KMS-11 (cell line): ENCODE data around the gene MAN2A2.

Experiments used
- H2AFZ ChIP-seq: fragments of 200-600 bp; sonication (generic); 2 replicates; pipeline ENCODE4 v1.6.1; 2016; ENCODE audit warnings: antibody characterized with exemption, mixed run types, low read depth
- H3K27ac ChIP-seq: fragments of 200-600 bp; sonication (generic); 2 replicates; pipeline ENCODE4 v1.6.1; 2016; ENCODE audit warnings: mild to moderate bottlenecking, mixed run types
- H3K27me3 ChIP-seq: fragments of 200-600 bp; sonication (generic); 2 replicates; pipeline ENCODE4 v1.6.1; 2017; ENCODE audit warnings: mild to moderate bottlenecking, low read depth, mixed run types, moderate library complexity; ENCODE audit not compliant: insufficient read depth
- H3K36me3 ChIP-seq: fragments of 200-600 bp; sonication (generic); 2 replicates; pipeline ENCODE4 v1.6.1; 2017; ENCODE audit warnings: mild to moderate bottlenecking, mixed run types; ENCODE audit not compliant: insufficient read depth
- H3K4me1 ChIP-seq: fragments of 200-600 bp; sonication (generic); 2 replicates; pipeline ENCODE4 v1.6.1; 2016; ENCODE audit warnings: mild to moderate bottlenecking, low read depth, mixed run types; ENCODE audit not compliant: poor library complexity, severe bottlenecking
- H3K4me2 ChIP-seq: fragments of 200-600 bp; sonication (generic); 2 replicates; pipeline ENCODE4 v1.7.0; 2016; ENCODE audit warnings: mild to moderate bottlenecking, mixed run types
- H3K4me3 ChIP-seq: fragments of 200-600 bp; sonication (generic); IDR thresholded peaks from 2 replicates; pipeline ENCODE4 v1.6.1; 2017; ENCODE audit warnings: low read depth, low read length, mixed read lengths; ENCODE audit not compliant: insufficient read depth
- H3K79me2 ChIP-seq: fragments of 200-600 bp; sonication (generic); 2 replicates; pipeline ENCODE4 v1.6.1; 2016; ENCODE audit warnings: low read depth, mixed run types; ENCODE audit not compliant: insufficient read depth
- H3K9ac ChIP-seq: fragments of 200-600 bp; sonication (generic); 2 replicates; pipeline ENCODE4 v1.6.1; 2016; ENCODE audit warnings: mild to moderate bottlenecking, mixed run types
- H4K20me1 ChIP-seq: fragments of 200-600 bp; sonication (generic); 2 replicates; pipeline ENCODE4 v1.6.1; 2016; ENCODE audit warnings: mild to moderate bottlenecking, mixed run types; ENCODE audit not compliant: insufficient read depth
- CTCF ChIP-seq: fragments of 200-600 bp; sonication (generic); conservative IDR thresholded peaks from 2 replicates; pipeline ENCODE4 v1.6.1; 2017; ENCODE audit warnings: low read depth, mild to moderate bottlenecking, antibody characterized with exemption, low read length, moderate library complexity, mixed read lengths

MAN2A2 gene

GRCh38 chr15:90903733-90904536, 833 bp downstream of the MAN2A2 start:
- TF ChIP-seq CTCF, result no peak
- peaks cover 7% of the 10 kb centered on the region; the same call in 1 of the 2 replicates for H3K79me2 ChIP-seq
- H3K27ac ChIP-seq, result peak overlapping the region; percentile 70
- H3K4me2 ChIP-seq, result peak overlapping the region; percentile 91
- H2AFZ ChIP-seq, result peak overlapping the region; percentile 80
- peak overlapping the region; percentile 64 for H3K9ac ChIP-seq
- H3K27me3 ChIP-seq, result no peaks in the 10 kb centered on the region
- peaks cover 16% of the 10 kb centered on the region for H3K4me1 ChIP-seq
- no peaks in the 10 kb centered on the region for H3K36me3 ChIP-seq
- no peak overlapping the region for H3K4me3 ChIP-seq
- H4K20me1 ChIP-seq, result no peaks in the 10 kb centered on the region

GRCh38 chr15:90904746-90905145, 1.6 kb downstream of the MAN2A2 start:
- H4K20me1 ChIP-seq, result no peaks in the 10 kb centered on the region
- H3K79me2 ChIP-seq, result peaks cover 7% of the 10 kb centered on the region; the same call in 1 of the 2 replicates
- H3K4me2 ChIP-seq, result no peak overlapping the region
- no peak overlapping the region for H2AFZ ChIP-seq
- H3K27ac ChIP-seq, result no peak overlapping the region
- H3K36me3 ChIP-seq, result no peaks in the 10 kb centered on the region
- no peaks in the 10 kb centered on the region for H3K27me3 ChIP-seq
- H3K4me3 ChIP-seq, result no peak overlapping the region
- H3K9ac ChIP-seq, result no peak overlapping the region
- peaks cover 16% of the 10 kb centered on the region for H3K4me1 ChIP-seq
- TF ChIP-seq CTCF, result no peak

GRCh38 chr15:90905306-90906180, 2.4 kb downstream of the MAN2A2 start:
- Histone ChIP-seq H3K4me1 (peaks cover 16% of the 10 kb centered on the region), H3K27me3 (no peaks in the 10 kb centered on the region), H3K4me2 (no peak overlapping the region), H3K36me3 (no peaks in the 10 kb centered on the region), H3K27ac (no peak overlapping the region), H3K4me3 (no peak overlapping the region), H3K79me2 (peaks cover 7% of the 10 kb centered on the region; the same call in 1 of the 2 replicates), H4K20me1 (no peaks in the 10 kb centered on the region), H3K9ac (no peak overlapping the region), H2AFZ (no peak overlapping the region)
- no peak for TF ChIP-seq CTCF

- Histone ChIP-seq H3K27ac (no peak overlapping the region), H3K9ac (no peak overlapping the region), H3K79me2 (peaks cover 7% of the 10 kb centered on the region; the same call in 1 of the 2 replicates), H3K36me3 (no peaks in the 10 kb centered on the region), H3K4me1 (peaks cover 13% of the 10 kb centered on the region), H4K20me1 (no peaks in the 10 kb centered on the region), H2AFZ (no peak overlapping the region), H3K4me2 (no peak overlapping the region), H3K4me3 (no peak overlapping the region), H3K27me3 (no peaks in the 10 kb centered on the region)
- no peak for TF ChIP-seq CTCF
These were observed 3.2 kb downstream of the MAN2A2 start for GRCh38 chr15:90906181-90906849.
